Activated CD4-positive, alpha-beta T cell treated with anti-CD3 and anti-CD28 coated beads, Interleukin-2, amount 10 ng/mL, durations not matched to agents 7 days and 5 days (primary cell): ENCODE results near the gene MPHOSPH10. TPM values are rescaled to one million over a fixed set of nuclear protein-coding genes. Genes with fewer than 3 reads are reported as not detected.
A peak's percentile ranks its signal among the peaks of the same experiment; 100 is the strongest.
"Not testable (repeated sequence)": the region's sequence is repeated elsewhere in the genome, so short reads cannot be mapped to it uniquely, and the experiment has no call there.

Experiments
- CTCF ChIA-PET: fragments of 350-600 bp; sonication (Branson Sonifier 250); formaldehyde crosslinking; loops from one replicate; lab custom pipeline; 2021; ENCODE audit warnings: antibody characterized with exemption; lab: Charles Lee
- POLR2A ChIA-PET: fragments of 350-600 bp; sonication (Branson Sonifier 250); formaldehyde crosslinking; loops from one replicate; lab custom pipeline; 2021; ENCODE audit warnings: antibody characterized with exemption; lab: Charles Lee
- DNase-seq: peaks from one replicate; pipeline ENCODE4 v3.0.0-alpha.2; 2020
- H3K27ac Mint-ChIP-seq: one replicate; pipeline ENCODE4 v1.8.0; 2021; ENCODE audit warnings: mild to moderate bottlenecking, moderate library complexity, mixed read lengths
- H3K27me3 Mint-ChIP-seq: one replicate; pipeline ENCODE4 v1.8.0; 2021; ENCODE audit warnings: mixed read lengths
- H3K36me3 Mint-ChIP-seq: one replicate; pipeline ENCODE4 v1.8.0; 2021; ENCODE audit warnings: low read depth, mixed read lengths
- H3K4me1 Mint-ChIP-seq: one replicate; pipeline ENCODE4 v1.8.0; 2021; ENCODE audit warnings: mixed read lengths
- H3K4me3 Mint-ChIP-seq: one replicate; pipeline ENCODE4 v1.8.0; 2021; ENCODE audit warnings: mild to moderate bottlenecking, moderate library complexity, mixed read lengths
- H3K9me3 Mint-ChIP-seq: one replicate; pipeline ENCODE4 v1.8.0; 2021; ENCODE audit warnings: mixed read lengths
- total RNA-seq, 2 experiments: library from RNA; stranded (reverse); gene quantifications; one replicate each; pipeline ENCODE4 v1.2.3, GENCODE V29; 2021

MPHOSPH10 gene
- total RNA-seq, 2 experiments from 2014 or later, result 36.4 to 44.1 TPM

GRCh38 chr2:71129114-71129901, 1.1 kb upstream of the MPHOSPH10 start:
- H3K36me3 Mint-ChIP-seq, result peaks cover 5% of the 10 kb centered on the region
- H3K4me3 Mint-ChIP-seq, result no peak overlapping the region
- H3K9me3 Mint-ChIP-seq, result no peaks in the 10 kb centered on the region
- ChIA-PET CTCF (interaction anchor here (1.0 kb wide), 1 partner anchor 37 kb away, joined by 3 read pairs; no protein-coding TSS in a partner anchor), POLR2A (no interaction called here)
- no peak for DNase-seq
- no peak overlapping the region for H3K27ac Mint-ChIP-seq
- H3K4me1 Mint-ChIP-seq, result peaks cover 12% of the 10 kb centered on the region
- H3K27me3 Mint-ChIP-seq, result no peaks in the 10 kb centered on the region

DNA sequence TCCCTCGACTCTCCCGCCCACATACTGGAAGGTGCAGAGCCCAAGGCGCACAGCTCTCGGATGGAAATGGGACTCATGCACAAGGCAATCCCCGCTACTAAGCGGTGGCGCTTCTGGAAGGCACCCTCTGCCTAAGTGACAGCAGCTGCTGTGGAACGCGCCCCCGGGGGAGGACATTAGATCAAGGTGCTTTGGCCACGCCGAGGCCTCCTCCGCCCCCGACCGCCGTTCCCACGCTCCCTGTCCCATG, 607 bp upstream of the MPHOSPH10 start:
- Mint-ChIP-seq H3K27me3 (no peaks in the 10 kb centered on the region), H3K27ac (no peak overlapping the region), H3K9me3 (no peaks in the 10 kb centered on the region), H3K4me3 (no peak overlapping the region), H3K4me1 (peaks cover 12% of the 10 kb centered on the region), H3K36me3 (peaks cover 8% of the 10 kb centered on the region)
- POLR2A ChIA-PET, result no interaction called here
- DNase-seq, result no peak
- CTCF ChIA-PET, result interaction anchor here (1.0 kb wide), 1 partner anchor 37 kb away, joined by 3 read pairs; no protein-coding TSS in a partner anchor

GRCh38 chr2:71130905-71131244, 441 bp downstream of the MPHOSPH10 start:
- ChIA-PET POLR2A (interaction anchor here (1.1 kb wide), 1 partner anchor 62 kb away, joined by 6 read pairs; the partner anchor contains the start of gene NAGK), CTCF (interaction anchor here (0.5 to 2.1 kb wide), 5 partner anchors 10 to 201 kb away, joined by 3 to 6 read pairs (median 4); partner anchors contain the start of gene ZNF638)
- H3K9me3 Mint-ChIP-seq, result no peaks in the 10 kb centered on the region
- H3K4me1 Mint-ChIP-seq, result peaks cover 12% of the 10 kb centered on the region
- no peaks in the 10 kb centered on the region for H3K27me3 Mint-ChIP-seq
- H3K4me3 Mint-ChIP-seq, result no peak overlapping the region
- H3K36me3 Mint-ChIP-seq, result peaks cover 9% of the 10 kb centered on the region
- H3K27ac Mint-ChIP-seq, result no peak overlapping the region
- peak; percentile 26 for DNase-seq

DNA sequence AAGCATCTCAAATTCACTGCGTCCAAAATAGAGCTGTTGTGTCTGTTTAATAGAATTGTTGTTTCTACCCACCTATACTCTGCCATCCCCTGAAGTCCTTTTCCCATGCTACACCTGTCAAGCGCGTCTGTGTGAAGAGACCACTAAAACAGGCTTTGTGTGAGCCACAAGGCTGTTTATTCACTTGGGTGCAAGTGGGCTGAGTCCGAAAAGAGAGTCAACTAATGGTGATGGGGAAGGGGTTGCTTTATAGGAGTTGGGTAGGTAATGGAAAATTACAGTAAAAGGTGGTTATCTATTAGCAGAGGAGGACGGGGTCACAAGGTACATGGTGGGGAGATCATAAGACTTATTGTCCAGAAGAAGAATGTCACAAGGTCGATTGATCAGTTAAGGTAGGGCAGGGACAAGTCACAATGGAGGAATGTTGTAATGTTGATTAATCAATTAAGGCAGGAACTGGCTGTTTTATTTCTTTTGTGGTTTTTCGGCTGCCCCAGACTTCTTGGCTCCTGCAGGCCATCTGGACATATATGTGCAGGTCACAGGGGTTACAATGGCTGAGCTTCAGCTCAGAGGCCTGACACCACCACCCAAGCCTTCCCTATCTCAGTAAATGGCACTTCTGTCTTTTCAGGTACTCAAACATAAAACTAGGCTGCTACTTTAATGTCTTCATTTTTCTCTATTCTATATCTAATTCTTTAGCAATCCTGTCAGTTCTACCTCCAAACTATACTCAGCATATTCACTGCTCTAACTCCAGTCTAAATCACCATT, 1.1 kb downstream of the MPHOSPH10 start:
- H3K4me1 Mint-ChIP-seq, result peaks cover 12% of the 10 kb centered on the region
- H3K27me3 Mint-ChIP-seq, H3K9me3 Mint-ChIP-seq, H3K27ac Mint-ChIP-seq, DNase-seq, H3K4me3 Mint-ChIP-seq: not testable (repeated sequence)
- CTCF ChIA-PET, result interaction anchor here (0.7 to 2.1 kb wide), 5 partner anchors 10 to 130 kb away, joined by 3 to 6 read pairs (median 4); no protein-coding TSS in a partner anchor
- peaks cover 14% of the 10 kb centered on the region for H3K36me3 Mint-ChIP-seq
- POLR2A ChIA-PET, result interaction anchor here (1.1 kb wide), 1 partner anchor 63 kb away, joined by 6 read pairs; the partner anchor contains the start of gene NAGK

- peaks cover 5% of the 10 kb centered on the region for H3K4me1 Mint-ChIP-seq
- ChIA-PET CTCF (no interaction called here), POLR2A (no interaction called here)
- no peaks in the 10 kb centered on the region for H3K27me3 Mint-ChIP-seq
- H3K27ac Mint-ChIP-seq, result no peak overlapping the region
- no peak overlapping the region for H3K4me3 Mint-ChIP-seq
- H3K36me3 Mint-ChIP-seq, result peaks cover 21% of the 10 kb centered on the region
- no peak for DNase-seq
- H3K9me3 Mint-ChIP-seq, result no peaks in the 10 kb centered on the region
Observed at GRCh38 chr2:71133603-71134002, 3.2 kb downstream of the MPHOSPH10 start.

DNA sequence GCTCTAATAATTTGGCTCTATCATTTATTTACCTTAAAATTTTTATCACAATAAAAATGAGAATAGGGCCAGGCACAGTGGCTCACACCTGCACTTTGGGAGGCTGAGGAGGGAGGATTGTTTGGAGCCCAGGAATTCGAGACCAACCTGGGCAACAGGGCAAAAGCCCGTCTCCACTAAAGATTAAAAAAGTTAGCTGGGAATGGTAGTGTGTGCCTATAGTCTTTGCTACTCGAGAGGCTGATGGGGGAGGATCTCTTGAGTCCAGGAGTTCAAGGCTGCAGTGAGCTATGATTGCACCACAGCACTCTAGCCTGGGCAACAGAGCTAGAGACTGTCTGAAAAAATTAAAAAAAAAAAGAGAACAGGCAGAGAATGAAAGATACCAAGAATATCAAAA, 5.7 kb downstream of the MPHOSPH10 start:
- H3K27ac Mint-ChIP-seq, result no peak overlapping the region
- no peak for DNase-seq
- H3K9me3 Mint-ChIP-seq, result no peaks in the 10 kb centered on the region
- H3K27me3 Mint-ChIP-seq, result no peaks in the 10 kb centered on the region
- peaks cover 33% of the 10 kb centered on the region for H3K36me3 Mint-ChIP-seq
- CTCF ChIA-PET, result no interaction called here
- POLR2A ChIA-PET, result no interaction called here
- H3K4me1 Mint-ChIP-seq, result no peaks in the 10 kb centered on the region
- H3K4me3 Mint-ChIP-seq, result no peak overlapping the region

GRCh38 chr2:71143782-71144181, 13.3 kb downstream of the MPHOSPH10 start:
- Mint-ChIP-seq H3K36me3 (peaks cover 66% of the 10 kb centered on the region), H3K27ac (no peak overlapping the region), H3K9me3 (no peaks in the 10 kb centered on the region), H3K4me3 (no peak overlapping the region), H3K27me3 (no peaks in the 10 kb centered on the region), H3K4me1 (no peaks in the 10 kb centered on the region)
- ChIA-PET CTCF (interaction anchor here (1.6 kb wide), 1 partner anchor 12 kb away, joined by 5 read pairs; no protein-coding TSS in a partner anchor), POLR2A (no interaction called here)
- no peak for DNase-seq

GRCh38 chr2:71148506-71149063, 18.2 kb downstream of the MPHOSPH10 start:
- DNase-seq, result no peak
- H3K4me3 Mint-ChIP-seq, result no peak overlapping the region
- ChIA-PET CTCF (interaction anchor here (0.9 kb wide), 1 partner anchor 18 kb away, joined by 3 read pairs; the partner anchor contains the start of gene MPHOSPH10), POLR2A (no interaction called here)
- no peaks in the 10 kb centered on the region for H3K9me3 Mint-ChIP-seq
- no peaks in the 10 kb centered on the region for H3K27me3 Mint-ChIP-seq
- peaks cover 50% of the 10 kb centered on the region for H3K36me3 Mint-ChIP-seq
- no peaks in the 10 kb centered on the region for H3K4me1 Mint-ChIP-seq
- no peak overlapping the region for H3K27ac Mint-ChIP-seq

GRCh38 chr2:71150082-71150816, 19.8 kb downstream of the MPHOSPH10 start:
- H3K27ac Mint-ChIP-seq, result no peak overlapping the region
- H3K27me3 Mint-ChIP-seq, result no peaks in the 10 kb centered on the region
- POLR2A ChIA-PET, result no interaction called here

GRCh38 chr2:71151620-71152019, 21.2 kb downstream of the MPHOSPH10 start:
- H3K9me3 Mint-ChIP-seq, result no peaks in the 10 kb centered on the region
- no peak for DNase-seq
- no peak overlapping the region for H3K4me3 Mint-ChIP-seq
- ChIA-PET CTCF (interaction anchor here (1.0 to 1.1 kb wide), 2 partner anchors 19 to 83 kb away, joined by 3 read pairs; partner anchors contain the start of gene NAGK), POLR2A (no interaction called here)
- peaks cover 28% of the 10 kb centered on the region for H3K36me3 Mint-ChIP-seq
- H3K27me3 Mint-ChIP-seq, result peaks cover 2% of the 10 kb centered on the region
- H3K4me1 Mint-ChIP-seq, result no peaks in the 10 kb centered on the region
- no peak overlapping the region for H3K27ac Mint-ChIP-seq

More at GRCh38 chr2:71150082-71150816, 19.8 kb downstream of the MPHOSPH10 start:
- DNase-seq, result no peak
- H3K36me3 Mint-ChIP-seq, result peaks cover 38% of the 10 kb centered on the region
- H3K4me1 Mint-ChIP-seq, result no peaks in the 10 kb centered on the region
- no peaks in the 10 kb centered on the region for H3K9me3 Mint-ChIP-seq
- CTCF ChIA-PET, result interaction anchor here (1.0 kb wide), 1 partner anchor 49 kb away, joined by 3 read pairs; no protein-coding TSS in a partner anchor
- H3K4me3 Mint-ChIP-seq, result no peak overlapping the region

DNA sequence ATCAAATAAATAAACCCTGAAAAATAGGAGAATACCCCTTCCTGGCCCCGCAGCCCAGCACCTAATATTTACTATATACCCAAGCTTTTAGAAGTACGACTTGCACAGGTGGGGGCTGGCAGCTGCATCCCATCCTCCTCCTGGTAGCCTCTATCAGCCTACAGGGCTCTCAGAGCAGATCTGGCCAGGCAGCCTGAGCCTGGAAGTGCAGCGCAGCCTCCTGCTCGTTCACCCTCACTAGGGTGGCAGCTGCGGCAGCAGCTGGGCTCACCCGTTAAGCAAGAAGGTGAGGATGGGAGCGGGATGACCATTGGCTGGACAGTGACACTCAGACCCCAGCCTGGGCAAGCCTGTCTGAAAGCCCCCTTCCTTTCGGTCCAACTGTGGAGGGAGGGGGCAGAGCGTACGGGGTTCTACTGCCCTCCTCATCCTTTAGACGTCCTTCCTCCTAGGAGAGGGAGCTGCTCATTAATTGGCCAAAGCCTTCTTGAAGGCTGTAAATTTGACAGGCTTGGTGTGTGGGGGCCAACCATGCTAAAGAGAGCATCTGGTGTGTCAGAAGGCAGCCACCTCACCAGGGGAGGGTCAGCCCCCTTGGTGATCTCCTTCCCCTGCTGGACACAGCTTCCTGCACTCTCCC, 23.3 kb downstream of the MPHOSPH10 start:
- Mint-ChIP-seq H3K9me3 (no peaks in the 10 kb centered on the region), H3K27me3 (peaks cover 2% of the 10 kb centered on the region), H3K4me1 (peaks cover 4% of the 10 kb centered on the region), H3K36me3 (peaks cover 13% of the 10 kb centered on the region), H3K4me3 (no peak overlapping the region), H3K27ac (peak overlapping the region; percentile 38)
- ChIA-PET CTCF (no interaction called here), POLR2A (no interaction called here)
- DNase-seq, result no peak

DNA sequence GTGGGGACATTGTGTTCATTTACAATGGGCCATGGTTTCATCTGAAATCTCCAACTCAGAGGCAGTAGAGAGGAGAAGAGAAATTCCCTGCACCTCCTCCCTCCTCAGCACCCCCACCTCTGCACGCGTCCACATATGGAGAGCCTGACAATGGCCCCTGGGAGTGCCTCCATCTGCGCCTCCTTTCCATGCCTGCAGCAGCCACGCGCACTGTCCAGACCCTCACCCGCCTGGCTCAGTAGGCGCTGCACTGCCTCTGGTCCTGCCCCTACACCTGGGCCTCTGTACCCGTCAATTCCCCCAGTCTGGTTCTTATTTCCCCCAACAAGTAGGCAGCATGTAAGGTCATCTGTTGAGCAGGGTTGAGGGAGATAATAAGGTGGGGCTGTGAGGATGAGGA, 23.8 kb downstream of the MPHOSPH10 start:
- Mint-ChIP-seq H3K27me3 (peaks cover 2% of the 10 kb centered on the region), H3K4me3 (no peak overlapping the region), H3K36me3 (peaks cover 8% of the 10 kb centered on the region), H3K27ac (no peak overlapping the region), H3K9me3 (no peaks in the 10 kb centered on the region), H3K4me1 (peaks cover 4% of the 10 kb centered on the region)
- DNase-seq, result no peak
- CTCF ChIA-PET, result interaction anchor here (0.6 to 2.4 kb wide), 2 partner anchors 10 to 222 kb away, joined by 3 to 5 read pairs; no protein-coding TSS in a partner anchor
- POLR2A ChIA-PET, result no interaction called here
